MCF 10A (cell line): ENCODE data around the gene KCNMA1. TPM values are rescaled to one million over a fixed set of nuclear protein-coding genes. Genes with fewer than 3 reads are reported as not detected.

ENCODE experiments used
- BruUV-seq: library from RNA; stranded (reverse); fragments of 400-500 nt; replicated peaks from 2 replicates; lab custom pipeline; 2021; lab: Mats Ljungman, UMichigan
- CTCF ChIA-PET: fragments of 300-600 bp; sonication (Branson Sonifier 250); formaldehyde crosslinking; extraction: SDS; loops from one replicate; lab custom pipeline; 2021; ENCODE audit warnings: antibody characterized with exemption, inconsistent platforms; lab: Yijun Ruan, JAX
- POLR2A ChIA-PET: fragments of 300-600, 350-650 bp; sonication (Branson Sonifier 250); formaldehyde crosslinking; extraction: SDS; loops from one replicate; lab custom pipeline; 2020; ENCODE audit warnings: antibody characterized with exemption, inconsistent platforms; lab: Yijun Ruan, JAX
- DNase-seq: peaks from one replicate; pipeline ENCODE4 v3.0.0-alpha.2; 2018; ENCODE audit not compliant: unreplicated experiment
- H3K27ac Mint-ChIP-seq: one replicate; pipeline ENCODE4 v1.8.0; 2022; ENCODE audit warnings: mild to moderate bottlenecking, low read depth, mixed read lengths; ENCODE audit not compliant: unreplicated experiment
- H3K27me3 Mint-ChIP-seq: one replicate; pipeline ENCODE4 v1.8.0; 2022; ENCODE audit warnings: mixed read lengths; ENCODE audit not compliant: insufficient read depth, unreplicated experiment
- H3K36me3 Mint-ChIP-seq: one replicate; pipeline ENCODE4 v1.8.0; 2022; ENCODE audit warnings: mild to moderate bottlenecking, moderate library complexity, mixed read lengths; ENCODE audit not compliant: insufficient read depth, unreplicated experiment
- H3K4me1 Mint-ChIP-seq: one replicate; pipeline ENCODE4 v1.8.0; 2022; ENCODE audit warnings: mixed read lengths; ENCODE audit not compliant: insufficient read depth, unreplicated experiment
- H3K4me3 Mint-ChIP-seq: one replicate; pipeline ENCODE4 v1.8.0; 2022; ENCODE audit warnings: mild to moderate bottlenecking, moderate library complexity, mixed read lengths; ENCODE audit not compliant: unreplicated experiment
- H3K9me3 Mint-ChIP-seq: one replicate; pipeline ENCODE4 v1.8.0; 2022; ENCODE audit warnings: mixed read lengths; ENCODE audit not compliant: unreplicated experiment
- CTCF ChIP-seq: fragments of 200-600 bp; IDR thresholded peaks from one replicate; pipeline ENCODE4 v1.8.0; 2022; ENCODE audit warnings: antibody characterized with exemption, mild to moderate bottlenecking; ENCODE audit not compliant: unreplicated experiment
- intact Hi-C: fragments of 100-400 bp; cut with micrococcal nuclease; formaldehyde crosslinking; loops from 2 replicates; pipeline ENCODE4 v1.14.1; 2022
- total RNA-seq: library from RNA; stranded (reverse); gene quantifications from 2 replicates; pipeline ENCODE4 v1.2.3, GENCODE V29; 2022

KCNMA1 gene
- total RNA-seq, 1 experiment from 2014 or later: 7.5 TPM

GRCh38 chr10:77090381-77091356 lies 546.9 kb downstream of the KCNMA1 start:
- no peaks in the 10 kb centered on the region for H3K27me3 Mint-ChIP-seq
- no peak for TF ChIP-seq CTCF
- intact Hi-C loops: no loop called here
- ChIA-PET POLR2A (no interaction called here), CTCF (interaction anchor here (0.6 kb wide), 1 partner anchor 43 kb away, joined by 3 read pairs; no protein-coding TSS in a partner anchor)
- H3K4me3 Mint-ChIP-seq: no peak overlapping the region
- no peak for DNase-seq
- no TSS peak for BruUV-seq
- no peaks in the 10 kb centered on the region for H3K36me3 Mint-ChIP-seq
- no peaks in the 10 kb centered on the region for H3K9me3 Mint-ChIP-seq
- H3K27ac Mint-ChIP-seq: no peak overlapping the region
- no peaks in the 10 kb centered on the region for H3K4me1 Mint-ChIP-seq

DNA sequence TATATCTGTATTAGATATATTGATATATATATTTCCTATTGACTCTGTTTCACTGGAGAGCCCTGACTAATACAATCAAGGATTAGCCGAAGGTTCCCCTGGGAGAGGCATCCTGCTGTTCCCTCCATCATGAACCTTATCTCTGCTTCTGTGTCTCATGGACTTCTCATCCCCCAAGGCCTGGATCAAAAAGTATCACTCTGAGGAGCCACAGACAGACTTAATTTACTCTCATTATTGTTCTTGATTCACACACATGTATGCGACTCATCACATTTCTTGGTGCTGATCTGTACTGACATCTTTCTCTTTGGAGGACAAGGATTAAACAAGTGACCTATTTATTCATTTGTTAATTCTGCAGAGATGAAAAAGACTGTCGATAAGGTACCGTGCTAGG lies 550.2 kb downstream of the KCNMA1 start:
- DNase-seq: no peak
- Mint-ChIP-seq H3K27ac (no peak overlapping the region), H3K36me3 (no peaks in the 10 kb centered on the region), H3K9me3 (no peaks in the 10 kb centered on the region), H3K4me3 (no peak overlapping the region), H3K4me1 (no peaks in the 10 kb centered on the region), H3K27me3 (no peaks in the 10 kb centered on the region)
- ChIA-PET CTCF (no interaction called here), POLR2A (no interaction called here)
- no TSS peak for BruUV-seq
- intact Hi-C loops: no loop called here
- TF ChIP-seq CTCF: no peak

GRCh38 chr10:77086081-77086480 lies 551.5 kb downstream of the KCNMA1 start:
- TF ChIP-seq CTCF: no peak
- no peaks in the 10 kb centered on the region for H3K9me3 Mint-ChIP-seq
- H3K4me1 Mint-ChIP-seq: no peaks in the 10 kb centered on the region
- no peaks in the 10 kb centered on the region for H3K27me3 Mint-ChIP-seq
- no TSS peak for BruUV-seq
- ChIA-PET CTCF (interaction anchor here (0.5 kb wide), 1 partner anchor 81 kb away, joined by 3 read pairs; no protein-coding TSS in a partner anchor), POLR2A (no interaction called here)
- H3K4me3 Mint-ChIP-seq: no peak overlapping the region
- no peak for DNase-seq
- H3K27ac Mint-ChIP-seq: no peak overlapping the region
- intact Hi-C loops: no loop called here
- H3K36me3 Mint-ChIP-seq: no peaks in the 10 kb centered on the region

GRCh38 chr10:77085344-77085743 lies 552.3 kb downstream of the KCNMA1 start:
- DNase-seq: no peak
- TF ChIP-seq CTCF: no peak
- Mint-ChIP-seq H3K4me1 (no peaks in the 10 kb centered on the region), H3K36me3 (no peaks in the 10 kb centered on the region), H3K27me3 (no peaks in the 10 kb centered on the region), H3K27ac (no peak overlapping the region), H3K4me3 (no peak overlapping the region), H3K9me3 (no peaks in the 10 kb centered on the region)
- intact Hi-C loops: no loop called here
- POLR2A ChIA-PET: no interaction called here
- CTCF ChIA-PET: no interaction called here
- BruUV-seq: no TSS peak
